Subcutaneous abdominal adipose tissue (tissue), 5 donors: ENCODE results near the gene CDC20.
A peak's percentile ranks its signal among the peaks of the same experiment; 100 is the strongest.

Experiments
- H3K27ac ChIP-seq: one replicate; pipeline ENCODE4 v1.7.0; 2013; ENCODE audit warnings: low read depth, mild to moderate bottlenecking, inconsistent platforms, low read length, moderate library complexity
- H3K27me3 ChIP-seq, 5 donors: one replicate each; pipeline ENCODE4 v1.7.0; 2013; ENCODE audit warnings: low read length in 5 of 5, inconsistent platforms in 1 of 5; ENCODE audit not compliant: control insufficient read depth in 5 of 5, insufficient read depth in 4 of 5
- H3K36me3 ChIP-seq, 5 donors: one replicate each; pipeline ENCODE4 v1.7.0; 2013; ENCODE audit warnings: low read length in 5 of 5; ENCODE audit not compliant: control insufficient read depth in 5 of 5, insufficient read depth in 5 of 5
- H3K4me1 ChIP-seq, 5 donors: one replicate each; pipeline ENCODE4 v1.7.0; 2013; ENCODE audit warnings: low read length in 5 of 5, mild to moderate bottlenecking in 3 of 5, moderate library complexity in 1 of 5; ENCODE audit not compliant: control insufficient read depth in 5 of 5, insufficient read depth in 5 of 5
- H3K4me3 ChIP-seq, 5 donors: one replicate each; pipeline ENCODE4 v1.7.0; 2013; ENCODE audit warnings: low read length in 5 of 5, low read depth in 1 of 5
- H3K9ac ChIP-seq, 5 donors: one replicate each; pipeline ENCODE4 v1.7.0; 2013; ENCODE audit warnings: low read length in 5 of 5, mild to moderate bottlenecking in 4 of 5, moderate library complexity in 3 of 5
- H3K9me3 ChIP-seq, 5 donors: one replicate each; pipeline ENCODE4 v1.7.0; 2013; ENCODE audit warnings: low read length in 5 of 5; ENCODE audit not compliant: control insufficient read depth in 5 of 5
- donor health status: healthy.
- donor health status: healthy.
- donor health status: healthy.
- donor health status: healthy.
- donor health status: healthy.

CDC20 gene

DNA sequence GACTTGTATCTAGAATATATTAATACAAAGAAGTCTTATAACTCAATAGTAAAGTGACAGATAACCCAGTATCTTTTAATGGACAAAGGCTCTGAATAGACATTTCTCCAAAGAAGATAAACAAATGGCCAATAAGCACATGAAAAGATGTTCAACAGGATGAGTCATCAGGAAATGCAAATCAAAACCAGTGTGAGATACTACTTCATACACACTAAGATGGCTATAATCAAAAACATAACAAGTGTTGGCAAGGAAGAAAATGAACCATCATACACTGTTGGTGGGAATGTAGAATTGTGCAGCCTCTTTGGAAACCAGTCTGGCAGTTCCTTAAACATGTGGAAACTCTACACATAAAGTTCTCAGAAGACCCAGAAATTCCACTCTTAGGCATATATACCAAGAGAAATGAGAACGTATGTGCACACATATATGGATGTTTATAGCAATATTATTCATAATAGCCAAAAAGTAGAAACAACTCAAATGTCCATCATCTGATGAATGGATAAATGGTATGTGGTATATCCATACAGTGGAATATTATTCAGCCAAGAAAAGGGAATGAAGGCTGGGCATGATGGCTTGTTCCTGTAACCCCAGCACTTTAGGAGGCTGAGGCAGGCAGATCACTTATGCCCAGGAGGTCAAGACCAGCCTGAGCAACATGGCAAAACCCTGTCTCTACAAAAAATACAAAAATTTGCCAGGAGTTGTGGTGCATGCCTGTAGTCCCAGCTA lies 31.1 kb upstream of the CDC20 start:
- H3K4me3 ChIP-seq: no peak overlapping the region
- no peaks in the 10 kb centered on the region for H3K27me3 ChIP-seq
- peaks cover 4 to 13% (median 11%) of the 10 kb centered on the region in 5 donors for H3K4me1 ChIP-seq
- no peak overlapping the region for H3K9ac ChIP-seq
- H3K36me3 ChIP-seq: peaks cover 0 to 18% (median 13%) of the 10 kb centered on the region in 5 donors
- peaks cover 0 to 19% (median 7%) of the 10 kb centered on the region in 5 donors for H3K9me3 ChIP-seq
- no peak overlapping the region for H3K27ac ChIP-seq

DNA sequence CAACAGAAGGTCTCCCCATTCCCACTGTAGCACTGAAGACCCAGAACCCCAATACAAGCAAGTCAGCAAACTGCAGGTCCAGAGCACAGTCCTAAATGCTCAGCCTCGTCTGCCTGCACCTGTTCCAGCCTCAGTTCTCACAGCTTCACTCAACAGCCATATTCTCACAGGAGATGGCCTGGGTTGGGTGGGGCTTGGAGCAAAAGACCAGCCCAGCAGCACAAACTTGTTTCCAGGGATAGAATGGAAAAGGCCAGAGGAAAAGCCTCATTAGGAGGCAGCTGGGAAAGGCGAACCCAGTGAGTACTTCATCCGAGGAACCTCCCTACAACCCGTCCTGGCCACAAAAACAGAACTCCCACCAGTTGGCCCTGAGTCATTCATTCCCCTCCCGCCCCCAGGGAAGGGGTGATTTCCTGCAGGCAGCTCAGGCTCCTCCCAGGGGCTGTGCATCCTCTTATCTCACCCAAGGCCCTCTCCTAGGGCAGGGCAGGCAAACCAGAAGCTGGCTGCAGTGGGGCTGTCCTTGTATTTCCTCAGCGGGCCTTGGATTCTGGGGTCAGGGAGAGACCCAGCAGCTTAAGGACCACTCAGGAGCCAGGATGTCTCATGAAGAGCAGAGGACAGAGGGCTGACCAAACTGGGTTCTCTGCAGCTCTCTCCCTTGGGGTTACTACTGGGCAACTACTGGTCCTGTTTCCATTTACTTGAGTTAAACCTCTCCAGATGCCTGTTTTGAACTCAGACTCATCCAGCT lies 28.6 kb upstream of the CDC20 start:
- Histone ChIP-seq H3K4me3 (no peak overlapping the region), H3K9ac (no peak overlapping the region), H3K36me3 (no peaks in the 10 kb centered on the region), H3K4me1 (peaks cover 4 to 13% (median 11%) of the 10 kb centered on the region in 5 donors), H3K27me3 (no peaks in the 10 kb centered on the region), H3K9me3 (peaks cover 0 to 15% (median 0%) of the 10 kb centered on the region in 5 donors), H3K27ac (peak overlapping the region; percentile 11)

DNA sequence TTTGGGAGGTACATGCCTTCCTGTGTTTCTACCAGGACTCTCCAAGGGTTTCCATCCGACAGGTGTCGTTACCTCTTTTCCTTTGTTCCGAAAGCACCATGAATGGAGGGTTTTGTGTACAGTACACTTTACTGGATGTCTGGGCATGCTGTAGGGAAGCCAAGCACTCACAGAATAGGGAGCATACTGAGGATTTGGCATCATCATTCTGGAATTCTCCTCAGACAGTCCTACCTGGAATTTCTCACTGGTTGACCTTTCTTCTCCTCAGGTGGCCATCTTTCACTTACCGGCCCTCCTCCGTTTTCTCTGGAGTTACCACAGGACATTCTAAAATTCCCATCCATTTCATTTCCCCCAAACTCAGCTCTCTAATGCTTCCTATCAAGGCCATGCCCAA lies 27.1 kb upstream of the CDC20 start:
- no peak overlapping the region for H3K9ac ChIP-seq
- H3K27ac ChIP-seq: no peak overlapping the region
- no peaks in the 10 kb centered on the region for H3K36me3 ChIP-seq
- no peak overlapping the region for H3K4me3 ChIP-seq
- no peaks in the 10 kb centered on the region for H3K27me3 ChIP-seq
- H3K4me1 ChIP-seq: peaks cover 6 to 20% (median 13%) of the 10 kb centered on the region in 5 donors
- peaks cover 0 to 9% (median 0%) of the 10 kb centered on the region in 5 donors for H3K9me3 ChIP-seq

DNA sequence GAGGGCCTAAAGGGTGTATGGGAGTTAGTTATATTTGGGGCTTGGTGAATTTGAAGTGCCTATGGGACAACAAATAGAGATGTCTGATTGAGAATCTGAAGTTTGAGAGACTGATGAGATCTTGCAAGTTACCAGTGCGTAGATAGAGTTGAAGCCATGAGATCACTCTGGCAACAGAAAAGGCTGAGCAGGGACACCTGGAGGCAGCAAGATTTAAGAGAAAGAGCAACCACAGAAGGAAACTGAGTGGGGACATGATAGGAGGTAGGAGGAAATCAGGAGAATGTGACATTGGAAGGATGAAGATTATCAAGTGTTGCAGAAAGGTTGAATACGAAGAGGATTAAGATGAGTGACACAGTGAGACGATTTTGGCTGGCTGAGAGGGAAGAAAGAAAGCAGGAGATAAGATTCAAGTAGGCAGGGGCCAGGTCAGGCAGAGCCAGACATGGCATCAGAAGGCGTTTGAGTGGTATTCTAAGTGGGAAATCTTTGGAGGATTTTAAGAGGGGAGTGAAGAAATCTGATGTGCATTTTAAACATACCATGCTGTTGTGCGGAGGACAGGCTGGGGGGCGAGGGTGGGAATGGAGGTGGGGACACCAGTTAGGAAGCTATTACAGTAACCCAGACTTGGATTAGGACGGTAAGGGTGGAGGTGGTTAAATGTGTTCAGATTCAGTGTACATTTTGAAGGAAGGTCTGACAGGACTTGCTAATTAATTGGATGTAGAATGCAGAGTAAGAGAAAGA lies 24.2 kb upstream of the CDC20 start:
- Histone ChIP-seq H3K4me1 (peaks cover 5 to 24% (median 13%) of the 10 kb centered on the region in 5 donors), H3K9ac (no peak overlapping the region), H3K27me3 (no peaks in the 10 kb centered on the region), H3K9me3 (no peaks in the 10 kb centered on the region), H3K27ac (no peak overlapping the region), H3K36me3 (no peaks in the 10 kb centered on the region), H3K4me3 (no peak overlapping the region)

DNA sequence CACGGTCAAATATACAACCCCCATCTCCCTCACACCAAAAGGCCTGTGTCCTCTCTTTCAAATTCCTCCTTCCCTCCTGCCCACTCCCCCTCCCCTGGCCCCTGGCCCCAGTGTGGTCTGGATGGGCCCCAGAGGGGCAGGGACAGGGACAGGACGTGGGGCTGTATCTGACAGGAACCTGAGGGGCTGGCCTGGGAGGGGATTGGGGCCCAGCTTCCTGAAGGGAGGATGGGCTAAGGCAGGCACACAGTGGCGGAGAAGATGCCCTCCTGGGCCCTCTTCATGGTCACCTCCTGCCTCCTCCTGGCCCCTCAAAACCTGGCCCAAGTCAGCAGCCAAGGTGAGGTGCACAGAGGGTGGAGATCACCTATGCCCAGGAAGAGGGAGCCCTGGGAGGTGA lies 21.2 kb upstream of the CDC20 start, which contains the start of gene MPL:
Gene MPL (plus strand): TSS at position 231 of the 400 bp plus-strand sequence. CDS start 31 bp downstream, at position 262.
- H3K9me3 ChIP-seq: no peaks in the 10 kb centered on the region

DNA sequence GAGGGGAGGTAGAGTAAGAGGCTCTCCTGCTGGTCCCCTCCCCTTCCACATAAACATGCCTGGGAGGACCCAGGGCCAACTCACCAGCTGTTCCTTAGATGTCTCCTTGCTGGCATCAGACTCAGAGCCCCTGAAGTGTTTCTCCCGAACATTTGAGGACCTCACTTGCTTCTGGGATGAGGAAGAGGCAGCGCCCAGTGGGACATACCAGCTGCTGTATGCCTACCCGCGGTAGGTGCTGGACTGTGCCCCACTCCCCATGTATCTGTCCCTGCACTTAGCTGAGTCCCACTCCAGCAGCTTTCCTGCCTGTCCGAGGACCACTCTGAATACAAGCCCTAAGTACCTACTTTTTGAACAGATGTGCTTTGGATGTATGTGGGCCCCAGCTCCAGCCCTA lies 20.8 kb upstream of the CDC20 start:
- no peaks in the 10 kb centered on the region for H3K9me3 ChIP-seq
- no peaks in the 10 kb centered on the region for H3K36me3 ChIP-seq
- H3K27ac ChIP-seq: no peak overlapping the region
- H3K27me3 ChIP-seq: no peaks in the 10 kb centered on the region
- H3K9ac ChIP-seq: no peak overlapping the region
- H3K4me1 ChIP-seq: peaks cover 0 to 12% (median 5%) of the 10 kb centered on the region in 5 donors
- H3K4me3 ChIP-seq: no peak overlapping the region

More for the DNA sequence above, 21.2 kb upstream of the CDC20 start, which contains the start of gene MPL:
- Histone ChIP-seq H3K27ac (no peak within 1 kb of the TSS), H3K36me3 (no peaks in the 10 kb centered on the region), H3K4me3 (no peak within 1 kb of the TSS), H3K9ac (no peak within 1 kb of the TSS), H3K27me3 (no peaks in the 10 kb centered on the region), H3K4me1 (peaks cover 0 to 12% (median 5%) of the 10 kb centered on the region in 5 donors)

DNA sequence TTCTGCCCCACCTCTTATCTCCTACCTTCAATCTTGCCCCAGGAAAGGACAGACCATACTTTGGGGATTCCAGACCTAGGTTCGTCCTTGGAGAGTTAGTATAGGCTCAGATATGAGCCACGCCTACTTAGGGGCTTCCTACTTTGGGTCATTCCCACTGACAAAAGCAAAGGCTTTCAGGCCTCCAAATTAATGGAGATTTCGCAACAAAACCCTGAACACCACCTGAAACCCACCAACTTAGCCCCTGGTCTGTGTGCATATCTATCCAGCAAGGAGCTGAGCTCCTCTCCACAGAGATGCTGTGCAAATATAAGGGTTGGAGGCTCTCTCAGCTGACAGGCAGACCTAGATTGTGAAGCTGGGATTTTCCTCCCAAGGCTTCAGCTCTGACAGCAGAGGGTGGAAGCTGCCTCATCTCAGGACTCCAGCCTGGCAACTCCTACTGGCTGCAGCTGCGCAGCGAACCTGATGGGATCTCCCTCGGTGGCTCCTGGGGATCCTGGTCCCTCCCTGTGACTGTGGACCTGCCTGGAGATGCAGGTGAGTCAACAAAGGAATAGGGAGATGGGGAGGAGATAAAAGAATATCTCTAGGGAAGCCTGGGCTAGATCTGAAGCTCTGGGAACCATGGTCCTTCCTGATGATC lies 19.1 kb upstream of the CDC20 start:
- H3K27ac ChIP-seq: no peak overlapping the region
- H3K9ac ChIP-seq: no peak overlapping the region
- no peaks in the 10 kb centered on the region for H3K27me3 ChIP-seq
- no peaks in the 10 kb centered on the region for H3K9me3 ChIP-seq
- H3K4me1 ChIP-seq: peaks cover 0 to 20% (median 14%) of the 10 kb centered on the region in 5 donors
- H3K36me3 ChIP-seq: no peaks in the 10 kb centered on the region
- no peak overlapping the region for H3K4me3 ChIP-seq

DNA sequence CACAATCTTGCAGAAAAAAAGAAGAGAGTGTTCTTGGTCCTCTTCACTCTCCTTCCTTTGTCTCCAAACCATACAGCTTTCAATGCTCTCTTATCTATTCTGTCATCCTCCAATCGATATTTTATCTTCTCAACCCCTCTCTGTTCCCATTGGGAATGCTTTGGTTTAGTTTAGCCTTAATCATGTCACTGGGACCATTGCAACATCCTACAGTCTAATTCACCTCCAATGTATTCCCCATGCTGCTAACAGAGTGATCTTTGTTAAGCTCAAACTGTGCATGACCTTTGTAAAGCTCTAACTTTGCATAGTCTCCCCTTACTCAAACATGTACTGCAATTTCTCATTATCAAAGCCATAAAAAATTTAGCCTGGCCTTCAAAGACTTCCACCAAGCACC lies 18.2 kb upstream of the CDC20 start:
- Histone ChIP-seq H3K4me1 (peaks cover 0 to 28% (median 20%) of the 10 kb centered on the region in 5 donors), H3K36me3 (no peaks in the 10 kb centered on the region), H3K9me3 (no peaks in the 10 kb centered on the region), H3K27me3 (no peaks in the 10 kb centered on the region), H3K4me3 (no peak overlapping the region), H3K27ac (no peak overlapping the region), H3K9ac (no peak overlapping the region)

DNA sequence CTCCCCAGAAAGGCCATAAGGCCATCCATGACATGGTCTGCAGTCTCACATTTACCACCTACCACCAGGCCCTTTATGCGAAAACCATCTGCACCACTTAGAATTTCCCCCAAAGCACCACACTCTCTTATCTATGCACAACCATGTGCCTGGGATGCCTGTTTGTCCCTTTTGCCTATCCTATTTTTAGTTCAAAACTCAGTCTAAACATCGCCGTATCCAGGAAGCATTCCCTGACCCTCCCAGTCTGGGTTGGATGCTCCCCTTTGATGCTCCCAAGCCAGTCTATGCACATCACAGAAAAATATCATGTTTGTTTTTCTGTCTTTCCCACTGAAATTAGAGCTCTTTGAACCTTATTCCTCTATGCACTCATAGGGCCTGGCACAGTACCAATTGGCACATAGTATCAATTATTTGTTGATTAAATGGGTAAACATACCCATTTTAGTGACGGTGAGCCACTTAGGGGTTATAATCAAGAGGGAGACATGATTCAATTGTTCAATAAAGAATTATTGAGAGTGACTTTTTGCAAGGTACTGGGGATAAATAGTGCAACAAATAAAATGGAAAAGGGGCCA lies 14.4 kb upstream of the CDC20 start:
- H3K36me3 ChIP-seq: no peaks in the 10 kb centered on the region
- H3K9me3 ChIP-seq: no peaks in the 10 kb centered on the region
- H3K27me3 ChIP-seq: no peaks in the 10 kb centered on the region
- peak overlapping the region in 1 of 5 donors; percentile 4 for H3K4me3 ChIP-seq
- peak overlapping the region in 2 of 5 donors; percentile 15 to 29 for H3K9ac ChIP-seq
- peaks cover 0 to 29% (median 26%) of the 10 kb centered on the region in 5 donors for H3K4me1 ChIP-seq
- peak overlapping the region; percentile 79 for H3K27ac ChIP-seq
